H1 (cell line): ENCODE results near the gene PRXL2B. TPM values are rescaled to one million over a fixed set of nuclear protein-coding genes. Genes with fewer than 3 reads are reported as not detected.

Experiments used
- CTCF ChIA-PET: fragments of 300-600 bp; sonication (Branson Sonifier 250); formaldehyde crosslinking; loops from one replicate; lab custom pipeline; 2021; ENCODE audit not compliant: partially characterized antibody; lab: Charles Lee
- POLR2A ChIA-PET: fragments of 300-600 bp; sonication (Branson Sonifier 250); formaldehyde crosslinking; loops from one replicate; lab custom pipeline; 2021; ENCODE audit warnings: inconsistent platforms; ENCODE audit not compliant: partially characterized antibody; lab: Charles Lee
- DNase-seq, 2 experiments: peaks; one replicate each; pipeline versions ENCODE4 v3.0.0 to v3.0.0-alpha.2; 2010 to 2022; ENCODE audit warnings: low spot score in 2 of 2, low read depth in 1 of 2, mixed read lengths in 1 of 2
- FAIRE-seq: peaks from 2 replicates; lab custom pipeline; 2011; peaks lifted over from hg19 to GRCh38; lab: Jason Lieb, UNC
- H2AFZ ChIP-seq: 2 replicates; pipeline ENCODE4 v1.8.1; 2012; ENCODE audit warnings: low read length, inconsistent platforms
- H2AK5ac ChIP-seq: 2 replicates; pipeline ENCODE4 v1.6.1; 2013; ENCODE audit warnings: low read depth, low read length
- H2BK120ac ChIP-seq: replicated peaks from 2 replicates; pipeline ENCODE3; 2013; ENCODE audit warnings: low read depth, low read length, inconsistent platforms
- H2BK12ac ChIP-seq: 2 replicates; pipeline ENCODE4 v1.6.1; 2013; ENCODE audit warnings: low read depth, low read length
- H2BK15ac ChIP-seq: 2 replicates; pipeline ENCODE4 v1.6.1; 2013; ENCODE audit warnings: low read length
- H2BK20ac ChIP-seq: 2 replicates; pipeline ENCODE4 v1.6.1; 2013; ENCODE audit warnings: low read length
- H2BK5ac ChIP-seq: 2 replicates; pipeline ENCODE4 v1.6.1; 2013; ENCODE audit warnings: low read depth, low read length
- H3K14ac ChIP-seq: 2 replicates; pipeline ENCODE4 v1.6.1; 2013; ENCODE audit warnings: inconsistent platforms; ENCODE audit not compliant: insufficient read length
- H3K18ac ChIP-seq: 2 replicates; pipeline ENCODE4 v1.6.1; 2013; ENCODE audit warnings: low read length; ENCODE audit errors: extremely low read depth
- H3K23ac ChIP-seq: 2 replicates; pipeline ENCODE4 v1.6.1; 2013; ENCODE audit warnings: inconsistent platforms; ENCODE audit not compliant: insufficient read length
- H3K23me2 ChIP-seq: 2 replicates; pipeline ENCODE4 v1.6.1; 2013; ENCODE audit warnings: low read depth, low read length
- H3K27ac ChIP-seq: 2 replicates; pipeline ENCODE4 v1.6.1; 2011; ENCODE audit warnings: low read depth, low read length, inconsistent platforms
- H3K27me3 ChIP-seq, 4 experiments: replicated peaks in 1 of 4; 1 replicate in 1 of 4; 2 replicates in 3 of 4; pipeline versions ENCODE4 v1.6.1 to v1.8.1; 2011 to 2013; ENCODE audit warnings: low read length in 3 of 4, mild to moderate bottlenecking in 3 of 4, inconsistent platforms in 2 of 4, mixed read lengths in 2 of 4, moderate library complexity in 1 of 4; ENCODE audit not compliant: control insufficient read depth in 3 of 4, insufficient read depth in 3 of 4; ENCODE audit errors: extremely low read depth in 1 of 4
- H3K36me3 ChIP-seq, 4 experiments: 2 replicates each; pipeline versions ENCODE4 v1.6.1 to v1.8.1; 2011 to 2013; ENCODE audit warnings: mild to moderate bottlenecking in 4 of 4, low read length in 3 of 4, moderate library complexity in 2 of 4, control low read depth in 1 of 4, inconsistent platforms in 1 of 4; ENCODE audit not compliant: insufficient read depth in 4 of 4, control insufficient read depth in 2 of 4
- H3K4ac ChIP-seq: replicated peaks from 2 replicates; pipeline ENCODE3; 2013; ENCODE audit warnings: low read length, low read depth, mixed read lengths, inconsistent platforms; ENCODE audit not compliant: insufficient read length
- H3K4me1 ChIP-seq, 4 experiments: replicated peaks in 1 of 4; 1 replicate in 1 of 4; 2 replicates in 3 of 4; pipeline versions ENCODE4 v1.6.1 to v1.8.1; 2011 to 2013; ENCODE audit warnings: low read length in 3 of 4, inconsistent platforms in 2 of 4, mixed read lengths in 1 of 4; ENCODE audit not compliant: insufficient read depth in 4 of 4, control insufficient read depth in 3 of 4
- H3K4me2 ChIP-seq, 2 experiments: 2 replicates each; pipeline versions ENCODE4 v1.6.1 to v1.8.1; 2011 to 2013; ENCODE audit warnings: low read depth in 2 of 2, low read length in 2 of 2, control low read depth in 1 of 2, inconsistent platforms in 1 of 2, mild to moderate bottlenecking in 1 of 2; ENCODE audit not compliant: insufficient read depth in 1 of 2
- H3K4me3 ChIP-seq, 4 experiments: fragments of 200-600, 300-600 bp in 1 of 4; sonication (generic), shearing (Covaris generic), sonication (Bioruptor Twin) in 1 of 4; 2 replicates each; pipeline versions ENCODE4 v1.5.1 to v1.8.1; 2011 to 2016; ENCODE audit warnings: low read length in 4 of 4, low read depth in 3 of 4, control low read depth in 2 of 4, inconsistent platforms in 2 of 4, mild to moderate bottlenecking in 2 of 4, mixed read lengths in 1 of 4, moderate library complexity in 1 of 4; ENCODE audit not compliant: insufficient read depth in 2 of 4; ENCODE audit errors: extremely low read depth in 1 of 4
- H3K56ac ChIP-seq: replicated peaks from 2 replicates; pipeline ENCODE3; 2013; ENCODE audit warnings: low read depth, mild to moderate bottlenecking, mixed read lengths, low read length, inconsistent platforms; ENCODE audit not compliant: insufficient read length
- H3K79me1 ChIP-seq: 2 replicates; pipeline ENCODE4 v1.6.1; 2013; ENCODE audit warnings: low read depth, low read length, control low read depth
- H3K79me2 ChIP-seq, 2 experiments: 2 replicates each; pipeline versions ENCODE4 v1.6.1 to v1.8.1; 2012 to 2013; ENCODE audit warnings: low read length in 2 of 2, mild to moderate bottlenecking in 2 of 2, inconsistent platforms in 1 of 2; ENCODE audit not compliant: insufficient read depth in 2 of 2, control insufficient read depth in 1 of 2
- H3K9ac ChIP-seq, 4 experiments: replicated peaks in 1 of 4; 1 replicate in 1 of 4; 2 replicates in 3 of 4; pipeline versions ENCODE4 v1.6.1 to v1.8.1; 2011 to 2013; ENCODE audit warnings: low read depth in 3 of 4, low read length in 3 of 4, control low read depth in 2 of 4, mild to moderate bottlenecking in 2 of 4, moderate library complexity in 2 of 4, inconsistent platforms in 1 of 4; ENCODE audit errors: extremely low read depth in 1 of 4
- H3K9me3 ChIP-seq, 2 experiments: 2 replicates each; pipeline versions ENCODE4 v1.6.1 to v1.8.1; 2012 to 2013; ENCODE audit warnings: mild to moderate bottlenecking in 2 of 2, moderate library complexity in 2 of 2, control low read depth in 1 of 2, inconsistent platforms in 1 of 2, low read depth in 1 of 2, low read length in 1 of 2, mixed read lengths in 1 of 2; ENCODE audit not compliant: insufficient read depth in 2 of 2
- H4K20me1 ChIP-seq, 2 experiments: replicated peaks in 1 of 2; 2 replicates each; pipeline versions ENCODE3 to v1.8.1; 2011 to 2013; ENCODE audit warnings: inconsistent platforms in 2 of 2, low read length in 2 of 2, mild to moderate bottlenecking in 1 of 2; ENCODE audit not compliant: insufficient read depth in 2 of 2, control insufficient read depth in 1 of 2
- H4K5ac ChIP-seq: 2 replicates; pipeline ENCODE4 v1.6.1; 2013; ENCODE audit warnings: low read length, low read depth, mixed read lengths, inconsistent platforms; ENCODE audit not compliant: insufficient read length
- H4K8ac ChIP-seq: 2 replicates; pipeline ENCODE4 v1.8.0; 2013; ENCODE audit warnings: mild to moderate bottlenecking, moderate library complexity, low read length, inconsistent platforms; ENCODE audit not compliant: insufficient read depth; ENCODE audit errors: extremely low read depth
- H4K91ac ChIP-seq: replicated peaks from 2 replicates; pipeline ENCODE3; 2013; ENCODE audit warnings: low read length, mixed read lengths, inconsistent platforms; ENCODE audit not compliant: insufficient read length
- EGR1 ChIP-seq: IDR thresholded peaks from 2 replicates; pipeline ENCODE4 v1.6.1; 2011; ENCODE audit warnings: low read depth, low read length, borderline replicate concordance
- EP300 ChIP-seq, 2 experiments: IDR thresholded peaks; 1 replicate in 1 of 2; 2 replicates in 1 of 2; pipeline ENCODE4 v1.6.1; 2011 to 2012; ENCODE audit warnings: low read depth in 2 of 2, low read length in 2 of 2, mild to moderate bottlenecking in 2 of 2, borderline replicate concordance in 1 of 2, inconsistent platforms in 1 of 2, moderate library complexity in 1 of 2
- GABPA ChIP-seq: IDR thresholded peaks from 2 replicates; pipeline ENCODE4 v1.6.1; 2011; ENCODE audit warnings: mild to moderate bottlenecking, low read length, moderate library complexity, borderline replicate concordance; ENCODE audit not compliant: insufficient read depth
- HDAC6 ChIP-seq: IDR thresholded peaks from one replicate; pipeline ENCODE4 v1.7.1; 2012; ENCODE audit warnings: low read depth, mild to moderate bottlenecking, inconsistent platforms, low read length, moderate library complexity
- SIX5 ChIP-seq: IDR thresholded peaks from 2 replicates; pipeline ENCODE4 v1.6.1; 2011; ENCODE audit warnings: mild to moderate bottlenecking, low read depth, low read length
- SP4 ChIP-seq: IDR thresholded peaks from 2 replicates; pipeline ENCODE4 v1.6.1; 2012; ENCODE audit warnings: low read length, inconsistent platforms
- WGBS, 2 experiments: shearing (Covaris generic) in 1 of 2; methylation state at CpG; one replicate each; pipeline versions ENCODE4 v1.1.6 to v1.1.7; 2013 to 2015; ENCODE audit warnings: low lambda C conversion rate in 2 of 2, mixed read lengths in 2 of 2, inconsistent platforms in 1 of 2, low coverage in 1 of 2, missing lambda C conversion rate in 1 of 2; ENCODE audit not compliant: insufficient replicate concordance in 2 of 2, insufficient coverage in 1 of 2, insufficient read length in 1 of 2; ENCODE audit errors: extremely low coverage in 1 of 2, missing lambda C conversion rate in 1 of 2; 5-methylcytosine and 5-hydroxymethylcytosine counted together
- long read RNA-seq, 2 experiments: library from RNA in 1 of 2; library from capped mRNA in 1 of 2; stranded (forward); transcript quantifications; one replicate each; pipeline ENCODE4 v2.0.0, GENCODE V29; 2021; ENCODE audit warnings: inconsistent platforms in 1 of 2
- polyA minus RNA-seq, 3 experiments: library from RNA; depleted of rRNA, polyadenylated mRNA; stranded (reverse); fragments of >200 nt; gene quantifications; 1 replicate in 2 of 3; 2 replicates in 1 of 3; pipeline ENCODE4 v1.2.3, GENCODE V29; 2011
- polyA plus RNA-seq, 7 experiments: library from polyadenylated mRNA; depleted of rRNA in 3 of 7; stranded (reverse) in 5 of 7; unstranded in 2 of 7; fragments of >200 nt in 5 of 7; fragments of 200-250 nt in 2 of 7; gene quantifications; 1 replicate in 5 of 7; 2 replicates in 1 of 7; 4 replicates in 1 of 7; pipeline versions ENCODE4 v1.2.1 to v1.2.3, GENCODE V29; 2011 to 2013; ENCODE audit warnings: missing spikeins in 2 of 7, mixed read lengths in 2 of 7
- total RNA-seq: library from RNA; stranded (reverse); fragmentation: NEBNext Ultra II Directional; extraction: Animal tissue kit (Norgen Biotek cat#: 25700); gene quantifications from 2 replicates; pipeline ENCODE4 v1.2.1, GENCODE V29; 2021

The PRXL2B gene, protein sequence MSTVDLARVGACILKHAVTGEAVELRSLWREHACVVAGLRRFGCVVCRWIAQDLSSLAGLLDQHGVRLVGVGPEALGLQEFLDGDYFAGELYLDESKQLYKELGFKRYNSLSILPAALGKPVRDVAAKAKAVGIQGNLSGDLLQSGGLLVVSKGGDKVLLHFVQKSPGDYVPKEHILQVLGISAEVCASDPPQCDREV
- total RNA-seq (44.4 and 46.0 TPM in 2 replicates), polyA plus RNA-seq (2011; rRNA removed) (35.3 and 54.6 TPM in 2 replicates), polyA minus RNA-seq (2011; rRNA and poly(A)+ RNA removed) (15.9 and 21.5 TPM in 2 replicates)
- polyA plus RNA-seq (2011; cell fraction: cytosol; rRNA removed): 39.9 TPM
- polyA plus RNA-seq (2011; cell fraction: nucleus; rRNA removed): 87.5 TPM
- 35.5 to 45.3 TPM (median 42.8 TPM) in 4 replicates for polyA plus RNA-seq (2012, experiment 1 of 2)
- 46.9 TPM for polyA plus RNA-seq (2012, experiment 2 of 2)
- 27.5 TPM for polyA plus RNA-seq (2013, experiment 1 of 2)
- polyA plus RNA-seq (2013, experiment 2 of 2): 26.7 TPM
- 18.1 TPM for polyA minus RNA-seq (2011; cell fraction: cytosol; rRNA and poly(A)+ RNA removed)
- 16.7 TPM for polyA minus RNA-seq (2011; cell fraction: nucleus; rRNA and poly(A)+ RNA removed)
- long read RNA-seq, experiment 1, partial matches to known transcripts: 0 of 37 reads
- long read RNA-seq, experiment 1, other reads (novel, unspliced or antisense): 30 of 37 reads
- long read RNA-seq, experiment 2, partial matches to known transcripts: 0 of 1 reads
- long read RNA-seq, experiment 2, other reads (novel, unspliced or antisense): 1 of 1 reads

DNA sequence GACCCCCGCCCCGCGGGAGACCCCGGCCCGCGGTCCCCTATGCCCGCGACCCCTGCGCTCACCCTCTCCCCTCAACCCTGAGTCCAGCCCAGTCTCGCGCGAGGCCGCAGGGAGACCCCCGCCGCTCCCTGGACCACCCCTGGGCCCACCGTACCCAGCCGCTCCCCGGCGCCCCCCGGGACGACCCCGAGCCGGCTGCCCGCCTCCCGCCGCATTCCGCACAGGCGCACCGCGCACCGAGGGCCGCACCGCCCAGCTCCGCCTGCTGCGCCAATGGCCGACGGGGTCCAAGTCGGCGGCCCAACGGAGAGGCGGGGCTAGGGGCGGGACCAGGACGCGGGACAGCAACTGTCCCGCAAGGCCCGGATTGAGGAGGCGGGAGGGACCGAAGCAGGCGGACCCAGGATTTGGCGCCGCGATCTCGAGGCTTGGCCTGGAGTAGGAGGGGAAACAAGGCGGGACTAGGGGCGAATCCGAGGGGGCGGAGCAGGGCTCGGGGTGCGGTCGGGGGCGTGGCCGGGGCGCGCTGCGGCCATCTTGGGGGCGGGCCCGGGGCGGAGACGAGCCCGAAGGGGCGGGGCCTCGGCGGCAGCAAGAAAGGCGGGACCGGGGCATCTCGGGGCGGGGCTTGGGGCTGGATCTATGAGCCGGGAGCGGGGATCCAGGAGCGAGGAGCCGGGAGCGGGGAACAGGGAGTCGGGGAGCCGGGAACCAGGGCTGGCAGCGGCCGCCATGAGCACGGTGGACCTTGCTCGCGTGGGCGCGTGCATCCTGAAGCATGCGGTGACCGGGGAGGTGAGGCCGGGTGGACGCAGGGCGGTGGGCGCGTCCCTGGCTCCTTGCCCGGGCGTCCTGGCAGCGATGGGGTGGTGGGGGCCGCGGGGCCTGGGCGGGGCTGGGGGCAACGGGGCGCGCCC is at the start of gene PRXL2B:
Gene PRXL2B (plus strand): TSS at position 624 of the 917 bp plus-strand sequence. CDS start 109 bp downstream, at position 733.
- peaks cover 2 to 3% of the 10 kb centered on the region in 2 experiments for H4K20me1 ChIP-seq
- no peak within 1 kb of the TSS for H3K23ac ChIP-seq
- H2BK20ac ChIP-seq: no peak within 1 kb of the TSS
- H2BK120ac ChIP-seq: peak within 1 kb of the TSS; percentile 94
- ChIA-PET POLR2A (interaction anchor here (0.6 to 1.5 kb wide), 6 partner anchors 19 to 195 kb away, joined by 3 to 9 read pairs (median 4); partner anchors contain the start of genes MORN1, PANK4 and RER1), CTCF (interaction anchor here (0.8 to 4.5 kb wide), 2 partner anchors 8 to 25 kb away, joined by 3 to 24 read pairs; no protein-coding TSS in a partner anchor)
- H3K36me3 ChIP-seq: peaks cover 0 to 8% (median 0%) of the 10 kb centered on the region in 4 experiments; a peak in 1 of 8 replicates
- peak within 1 kb of the TSS; percentile 78 for H3K18ac ChIP-seq
- H3K56ac ChIP-seq: peak within 1 kb of the TSS; percentile 82
- no peak within 1 kb of the TSS for H2BK12ac ChIP-seq
- H3K79me1 ChIP-seq: no peaks in the 10 kb centered on the region; the same call in 1 of the 2 replicates
- H3K9me3 ChIP-seq: peaks cover 0 to 6% of the 10 kb centered on the region in 2 experiments; a peak in 1 of 4 replicates
- peak within 1 kb of the TSS; percentile 52 for H4K91ac ChIP-seq
- peak within 1 kb of the TSS; percentile 81 for H4K5ac ChIP-seq
- H2BK15ac ChIP-seq: 0 out of 2 replicates have a peak within 1 kb of the TSS, but pooled peaks have one; percentile 72
- peak within 1 kb of the TSS; percentile 54 to 65 (median 60) for H3K9ac ChIP-seq
- FAIRE-seq (no peak), DNase-seq (peak; percentile 95 to 100)
- peak within 1 kb of the TSS; percentile 8 for H3K14ac ChIP-seq
- H3K4me2 ChIP-seq: peak within 1 kb of the TSS; percentile 83 to 88
- peak within 1 kb of the TSS; percentile 78 for H3K4ac ChIP-seq
- peak within 1 kb of the TSS; percentile 91; the same call in 1 of the 2 replicates for H2BK5ac ChIP-seq
- H4K8ac ChIP-seq: peak within 1 kb of the TSS; percentile 93
- peaks cover 0 to 25% (median 9%) of the 10 kb centered on the region in 4 experiments; a peak in 4 of 7 replicates for H3K4me1 ChIP-seq
- H3K27ac ChIP-seq: peak within 1 kb of the TSS; percentile 49; the same call in 1 of the 2 replicates
- WGBS, 2 experiments: 1% methylated on average over 29 of the region's 107 CpGs; no CpG with 5 or more reads in 1 of the 2 experiments
- H3K79me2 ChIP-seq: no peaks in the 10 kb centered on the region
- H3K23me2 ChIP-seq: peaks cover 12% of the 10 kb centered on the region
- peak within 1 kb of the TSS; percentile 10; the same call in 1 of the 2 replicates for H2AFZ ChIP-seq
- no peak within 1 kb of the TSS for H2AK5ac ChIP-seq
- H3K4me3 ChIP-seq: peak within 1 kb of the TSS; percentile 72 to 88 (median 79)
- no peaks in the 10 kb centered on the region for H3K27me3 ChIP-seq
- TF ChIP-seq GABPA: no peak; the same call in 1 of the 2 replicates
- TF ChIP-seq SP4: peak; percentile 70; the same call in 1 of the 2 replicates
- no peak for TF ChIP-seq SIX5
- TF ChIP-seq HDAC6: no peak
- no peak; the same call in 1 of the 2 replicates for TF ChIP-seq EGR1
- TF ChIP-seq EP300 (IDR thresholded peaks at IDR 0.05; ENCODE audit: borderline replicate concordance in 1 of 2, low read depth in 2 of 2, low read length in 2 of 2): peak in 1 of 2 experiments; percentile 54; a peak in 1 of 3 replicates
